MM.1S (cell line): ENCODE results near the gene TDRD5.

Source experiments
- CTCF ChIP-seq: fragments of 300-600 bp; sonication (generic); IDR thresholded peaks from 2 replicates; pipeline ENCODE4 v1.5.1; 2016; ENCODE audit warnings: antibody characterized with exemption, low read length, mixed read lengths
- EZH2 ChIP-seq: fragments of 300-600 bp; sonication (generic); optimal IDR thresholded peaks from 2 replicates; pipeline ENCODE3; 2017; ENCODE audit warnings: low read depth, mild to moderate bottlenecking, antibody characterized with exemption, low read length, mixed read lengths

DNA sequence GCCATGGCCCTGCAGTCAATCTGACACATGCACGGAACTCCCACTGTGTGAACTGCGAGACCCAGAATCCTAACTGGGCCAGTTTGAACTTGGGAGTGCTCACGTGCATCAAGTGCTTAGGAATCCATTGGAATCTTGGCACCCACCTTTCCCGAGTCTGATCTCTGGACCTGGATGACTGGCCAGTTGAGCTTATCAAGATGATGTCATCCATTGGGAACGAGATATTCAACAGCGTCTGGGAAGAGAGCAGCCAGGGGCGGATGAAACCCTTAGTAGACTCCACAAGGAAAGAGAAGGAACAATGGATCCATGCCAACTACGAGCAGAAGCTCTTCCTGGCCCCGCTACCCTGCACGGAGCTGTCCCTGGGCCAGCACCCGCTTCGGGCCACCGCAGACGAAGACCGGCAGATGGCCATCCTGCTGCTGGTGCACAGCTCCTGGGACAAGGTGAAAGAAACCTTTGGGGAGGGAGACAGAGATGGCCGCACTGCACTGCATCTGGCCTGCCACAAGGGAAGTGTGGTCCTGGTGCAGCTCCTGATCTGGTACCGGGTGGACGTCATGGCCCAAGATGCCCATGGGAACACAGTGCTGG lies 3.1 kb upstream of the TDRD5 start:
- TF ChIP-seq CTCF, result no peak
- TF ChIP-seq EZH2, result no peak
